CD4-positive, CD25-positive, alpha-beta regulatory T cell (primary cell): ENCODE measurements around the gene BCL6. TPM values are rescaled to one million over a fixed set of nuclear protein-coding genes. Genes with fewer than 3 reads are reported as not detected.

Experiments used
- ATAC-seq, 2 donors: fragments of 150-1000 bp; cut with Tn5 transposase; one replicate each; pipeline ENCODE4 v1.10.0; 2021; ENCODE audit warnings: low read depth in 2 of 2, moderate number of reproducible peaks in 2 of 2, moderate library complexity in 1 of 2
- DNase-seq, 3 donors: peaks; one replicate each; pipeline versions ENCODE4 v3.0.0 to v3.0.0-alpha.2; 2012 to 2022; ENCODE audit warnings: mixed read lengths in 1 of 3
- H3K27ac ChIP-seq: one replicate; pipeline ENCODE4 v1.7.0; 2013; ENCODE audit warnings: mild to moderate bottlenecking, low read length; ENCODE audit not compliant: insufficient read depth, poor library complexity, severe bottlenecking
- H3K27me3 ChIP-seq: one replicate; pipeline ENCODE4 v1.7.0; 2013; ENCODE audit warnings: low read length; ENCODE audit not compliant: control insufficient read depth, insufficient read depth
- H3K36me3 ChIP-seq: one replicate; pipeline ENCODE4 v1.7.0; 2013; ENCODE audit warnings: mild to moderate bottlenecking, low read length, moderate library complexity; ENCODE audit not compliant: control insufficient read depth, insufficient read depth
- H3K4me1 ChIP-seq: 2 replicates; pipeline ENCODE4 v1.7.0; 2013; ENCODE audit warnings: mild to moderate bottlenecking, low read length; ENCODE audit not compliant: insufficient read depth, control insufficient read depth, poor library complexity, severe bottlenecking
- H3K4me3 ChIP-seq: one replicate; pipeline ENCODE4 v1.7.0; 2013; ENCODE audit warnings: low read depth, mild to moderate bottlenecking, low read length, moderate library complexity
- H3K9me3 ChIP-seq, 2 experiments: 1 replicate in 1 of 2; 2 replicates in 1 of 2; pipeline ENCODE4 v1.7.0; 2013; ENCODE audit warnings: low read length in 2 of 2, mild to moderate bottlenecking in 1 of 2, moderate library complexity in 1 of 2; ENCODE audit not compliant: control insufficient read depth in 2 of 2
- H3K27ac Mint-ChIP-seq, 3 donors: one replicate each; pipeline ENCODE4 v1.8.0; 2020 to 2022; ENCODE audit warnings: mild to moderate bottlenecking in 3 of 3, mixed read lengths in 3 of 3, moderate library complexity in 2 of 3
- H3K27me3 Mint-ChIP-seq: one replicate; pipeline ENCODE4 v1.8.0; 2022; ENCODE audit warnings: mild to moderate bottlenecking, mixed read lengths
- H3K36me3 Mint-ChIP-seq: one replicate; pipeline ENCODE4 v1.8.0; 2020; ENCODE audit warnings: mixed read lengths
- H3K4me1 Mint-ChIP-seq, 4 donors: one replicate each; pipeline ENCODE4 v1.8.0; 2020 to 2022; ENCODE audit warnings: mixed read lengths in 4 of 4, mild to moderate bottlenecking in 1 of 4
- H3K4me3 Mint-ChIP-seq, 4 donors: one replicate each; pipeline ENCODE4 v1.8.0; 2020 to 2022; ENCODE audit warnings: mild to moderate bottlenecking in 4 of 4, mixed read lengths in 4 of 4, moderate library complexity in 3 of 4
- H3K9me3 Mint-ChIP-seq, 7 donors: one replicate each; pipeline ENCODE4 v1.8.0; 2020 to 2022; ENCODE audit warnings: mixed read lengths in 7 of 7, mild to moderate bottlenecking in 3 of 7, moderate library complexity in 2 of 7
- polyA plus RNA-seq, 4 donors: library from polyadenylated mRNA; unstranded; fragments of 300-500 nt; fragmentation: Illumina TruSeq; gene quantifications; one replicate each; pipeline ENCODE4 v1.2.3, GENCODE V29; 2021
- total RNA-seq: library from RNA; stranded (reverse); gene quantifications from one replicate; pipeline ENCODE4 v1.2.3, GENCODE V29; 2022

The BCL6 gene
- total and polyA plus RNA-seq, 5 donors from 2014 or later = 1.8 to 39.6 (median 2.6) TPM

- peak; percentile 5 to 6 for ATAC-seq
- peak overlapping the region; percentile 95 to 98 (median 97) for H3K4me3 Mint-ChIP-seq
- H3K4me1 Mint-ChIP-seq = peaks cover 14 to 61% (median 33%) of the 10 kb centered on the region in 4 donors
Observed at GRCh38 chr3:187740421-187741399, 4.6 kb downstream of the BCL6 start.

GRCh38 chr3:187739561-187740332, 5.5 kb downstream of the BCL6 start:
- H3K9me3 ChIP-seq = no peaks in the 10 kb centered on the region
- no peaks in the 10 kb centered on the region for H3K36me3 Mint-ChIP-seq
- ATAC-seq = peak; percentile 41 to 43
- DNase-seq = peak; percentile 68 to 88 (median 80)
- H3K4me1 ChIP-seq = peaks cover 75% of the 10 kb centered on the region
- H3K27ac ChIP-seq = peak overlapping the region; percentile 86
- no peaks in the 10 kb centered on the region for H3K27me3 Mint-ChIP-seq
- H3K27ac Mint-ChIP-seq = peak overlapping the region; percentile 98 to 100 (median 100)
- peak overlapping the region; percentile 97 for H3K4me3 ChIP-seq
- no peaks in the 10 kb centered on the region for H3K9me3 Mint-ChIP-seq
- peaks cover 14 to 58% (median 31%) of the 10 kb centered on the region in 4 donors for H3K4me1 Mint-ChIP-seq
- no peaks in the 10 kb centered on the region for H3K36me3 ChIP-seq
- H3K4me3 Mint-ChIP-seq = peak overlapping the region; percentile 95 to 98 (median 97)
- H3K27me3 ChIP-seq = no peaks in the 10 kb centered on the region

More at GRCh38 chr3:187740421-187741399, 4.6 kb downstream of the BCL6 start:
- DNase-seq = peak; percentile 50 to 71 (median 69)
- H3K27me3 Mint-ChIP-seq = peaks cover 6% of the 10 kb centered on the region
- peak overlapping the region; percentile 98 to 100 (median 100) for H3K27ac Mint-ChIP-seq
- Histone ChIP-seq H3K27ac (peak overlapping the region; percentile 86), H3K27me3 (no peaks in the 10 kb centered on the region), H3K4me1 (peaks cover 77% of the 10 kb centered on the region), H3K9me3 (no peaks in the 10 kb centered on the region), H3K4me3 (peak overlapping the region; percentile 97), H3K36me3 (no peaks in the 10 kb centered on the region)
- H3K36me3 Mint-ChIP-seq = no peaks in the 10 kb centered on the region
- H3K9me3 Mint-ChIP-seq = no peaks in the 10 kb centered on the region

GRCh38 chr3:187739094-187739560, 6.1 kb downstream of the BCL6 start:
- Mint-ChIP-seq H3K36me3 (no peaks in the 10 kb centered on the region), H3K9me3 (no peaks in the 10 kb centered on the region), H3K4me1 (peaks cover 14 to 58% (median 32%) of the 10 kb centered on the region in 4 donors), H3K27ac (peak overlapping the region; percentile 93 to 100 (median 98)), H3K4me3 (peak overlapping the region; percentile 95 to 98 (median 97)), H3K27me3 (no peaks in the 10 kb centered on the region)
- Histone ChIP-seq H3K36me3 (no peaks in the 10 kb centered on the region), H3K27ac (peak overlapping the region; percentile 86), H3K27me3 (no peaks in the 10 kb centered on the region), H3K4me1 (peaks cover 71% of the 10 kb centered on the region), H3K9me3 (no peaks in the 10 kb centered on the region), H3K4me3 (peak overlapping the region; percentile 97)
- DNase-seq (peak in 2 of 3 donors; percentile 18 to 46), ATAC-seq (no peak)

GRCh38 chr3:187738331-187739093, 6.8 kb downstream of the BCL6 start:
- Mint-ChIP-seq H3K9me3 (no peaks in the 10 kb centered on the region), H3K4me3 (peak overlapping the region; percentile 95 to 98 (median 97)), H3K4me1 (peaks cover 14 to 55% (median 32%) of the 10 kb centered on the region in 4 donors), H3K27me3 (no peaks in the 10 kb centered on the region), H3K27ac (peak overlapping the region; percentile 93 to 100 (median 98)), H3K36me3 (peaks cover under 1% of the 10 kb centered on the region)
- no peaks in the 10 kb centered on the region for H3K27me3 ChIP-seq
- H3K4me1 ChIP-seq = peaks cover 65% of the 10 kb centered on the region
- H3K27ac ChIP-seq = peak overlapping the region; percentile 86
- DNase-seq (peak; percentile 60 to 87 (median 73)), ATAC-seq (peak; percentile 33 to 36)
- H3K36me3 ChIP-seq = peaks cover 1% of the 10 kb centered on the region
- no peaks in the 10 kb centered on the region for H3K9me3 ChIP-seq
- H3K4me3 ChIP-seq = peak overlapping the region; percentile 97

GRCh38 chr3:187738071-187738330, 7.3 kb downstream of the BCL6 start:
- peaks cover 60% of the 10 kb centered on the region for H3K4me1 ChIP-seq
- peak overlapping the region; percentile 97 for H3K4me3 ChIP-seq
- peaks cover 14 to 54% (median 33%) of the 10 kb centered on the region in 4 donors for H3K4me1 Mint-ChIP-seq
- H3K36me3 Mint-ChIP-seq = peaks cover 4% of the 10 kb centered on the region
- no peaks in the 10 kb centered on the region for H3K9me3 Mint-ChIP-seq
- peaks cover 3% of the 10 kb centered on the region for H3K36me3 ChIP-seq
- ATAC-seq (no peak), DNase-seq (no peak)
- H3K27me3 ChIP-seq = no peaks in the 10 kb centered on the region
- peak overlapping the region; percentile 93 to 100 (median 98) for H3K27ac Mint-ChIP-seq
- no peaks in the 10 kb centered on the region for H3K9me3 ChIP-seq
- H3K27me3 Mint-ChIP-seq = no peaks in the 10 kb centered on the region
- H3K4me3 Mint-ChIP-seq = peak overlapping the region; percentile 95 to 98 (median 97)
- H3K27ac ChIP-seq = peak overlapping the region; percentile 86

GRCh38 chr3:187737368-187738070, 7.7 kb downstream of the BCL6 start:
- Histone ChIP-seq H3K27ac (peak overlapping the region; percentile 86), H3K27me3 (no peaks in the 10 kb centered on the region), H3K4me3 (peak overlapping the region; percentile 97), H3K36me3 (peaks cover 3% of the 10 kb centered on the region), H3K9me3 (no peaks in the 10 kb centered on the region), H3K4me1 (peaks cover 55% of the 10 kb centered on the region)
- no peaks in the 10 kb centered on the region for H3K27me3 Mint-ChIP-seq
- peak; percentile 20 to 61 (median 24) for DNase-seq
- peaks cover 4% of the 10 kb centered on the region for H3K36me3 Mint-ChIP-seq
- H3K4me1 Mint-ChIP-seq = peaks cover 14 to 49% (median 33%) of the 10 kb centered on the region in 4 donors
- H3K9me3 Mint-ChIP-seq = no peaks in the 10 kb centered on the region
- ATAC-seq = no peak
- H3K4me3 Mint-ChIP-seq = peak overlapping the region; percentile 95 to 98 (median 97)
- H3K27ac Mint-ChIP-seq = peak overlapping the region; percentile 93 to 100 (median 97)
